Measurements from ENCODE around the gene BBS5.
"Not testable (repeated sequence)": the region's sequence is repeated elsewhere in the genome, so short reads cannot be mapped to it uniquely, and the experiment has no call there.

The BBS5 gene

DNA sequence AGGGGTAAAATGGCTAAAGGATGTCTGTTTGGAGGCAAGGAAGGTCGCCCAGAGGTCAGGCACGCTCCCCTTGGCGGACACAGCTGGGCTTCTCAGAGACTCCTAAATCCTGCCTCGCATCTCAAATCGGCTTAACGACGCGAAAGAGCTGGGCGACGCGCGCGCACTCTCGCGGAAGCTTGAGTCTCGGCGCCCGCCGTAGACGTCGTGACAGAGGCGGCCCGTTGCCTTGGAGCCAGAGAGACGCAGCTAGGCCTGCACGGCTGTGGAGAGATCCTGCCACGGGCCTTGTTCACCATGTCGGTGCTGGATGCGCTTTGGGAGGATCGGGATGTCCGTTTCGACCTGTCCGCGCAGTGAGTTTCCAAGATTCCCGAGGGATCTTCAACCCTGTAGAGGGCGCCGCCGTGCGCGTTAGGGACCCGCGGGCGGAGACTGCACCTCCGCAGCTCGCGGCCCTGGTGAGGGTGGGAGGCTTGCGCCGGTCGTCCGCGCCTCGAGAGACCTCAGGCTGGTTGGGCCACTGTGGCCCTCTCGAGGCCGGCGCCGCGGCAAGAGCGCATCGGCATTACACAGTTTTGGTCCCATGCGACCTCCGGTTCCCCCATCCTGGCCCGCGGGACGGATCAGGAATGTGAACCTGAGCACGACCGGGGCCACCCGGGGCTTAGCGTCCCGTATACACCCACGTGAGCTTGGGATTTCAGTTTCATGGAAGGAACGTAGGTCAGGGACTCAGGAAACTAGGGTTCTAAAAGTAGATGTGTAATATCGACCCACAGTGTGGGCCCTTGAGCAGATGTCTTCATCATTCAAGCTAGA lies at the start of gene BBS5:
Gene BBS5 (plus strand): TSS at position 238 of the 822 bp plus-strand sequence. CDS start 60 bp downstream, at position 298.
- H3K4me3 ChIP-seq (ENCODE audit: low read depth, low read length), result peak within 1 kb of the TSS; percentile 81
- peak; percentile 41 for DNase-seq (ENCODE audit: low read depth, low spot score)
- TF ChIP-seq, protein P1, sequence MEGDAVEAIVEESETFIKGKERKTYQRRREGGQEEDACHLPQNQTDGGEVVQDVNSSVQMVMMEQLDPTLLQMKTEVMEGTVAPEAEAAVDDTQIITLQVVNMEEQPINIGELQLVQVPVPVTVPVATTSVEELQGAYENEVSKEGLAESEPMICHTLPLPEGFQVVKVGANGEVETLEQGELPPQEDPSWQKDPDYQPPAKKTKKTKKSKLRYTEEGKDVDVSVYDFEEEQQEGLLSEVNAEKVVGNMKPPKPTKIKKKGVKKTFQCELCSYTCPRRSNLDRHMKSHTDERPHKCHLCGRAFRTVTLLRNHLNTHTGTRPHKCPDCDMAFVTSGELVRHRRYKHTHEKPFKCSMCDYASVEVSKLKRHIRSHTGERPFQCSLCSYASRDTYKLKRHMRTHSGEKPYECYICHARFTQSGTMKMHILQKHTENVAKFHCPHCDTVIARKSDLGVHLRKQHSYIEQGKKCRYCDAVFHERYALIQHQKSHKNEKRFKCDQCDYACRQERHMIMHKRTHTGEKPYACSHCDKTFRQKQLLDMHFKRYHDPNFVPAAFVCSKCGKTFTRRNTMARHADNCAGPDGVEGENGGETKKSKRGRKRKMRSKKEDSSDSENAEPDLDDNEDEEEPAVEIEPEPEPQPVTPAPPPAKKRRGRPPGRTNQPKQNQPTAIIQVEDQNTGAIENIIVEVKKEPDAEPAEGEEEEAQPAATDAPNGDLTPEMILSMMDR (IDR thresholded peaks at IDR 0.05; ENCODE audit: insufficient read depth, low read length, missing control alignments), result peak; percentile 47
- POLR2A ChIA-PET, result interaction anchor here (0.6 to 1.5 kb wide), 3 partner anchors 16 to 319 kb away, joined by 4 to 5 read pairs (median 4); partner anchors contain the start of gene SSB
- CTCF ChIA-PET, result interaction anchor here (0.7 to 3.4 kb wide), 12 partner anchors 9 to 354 kb away, joined by 3 to 20 read pairs (median 4); no protein-coding TSS in a partner anchor

DNA sequence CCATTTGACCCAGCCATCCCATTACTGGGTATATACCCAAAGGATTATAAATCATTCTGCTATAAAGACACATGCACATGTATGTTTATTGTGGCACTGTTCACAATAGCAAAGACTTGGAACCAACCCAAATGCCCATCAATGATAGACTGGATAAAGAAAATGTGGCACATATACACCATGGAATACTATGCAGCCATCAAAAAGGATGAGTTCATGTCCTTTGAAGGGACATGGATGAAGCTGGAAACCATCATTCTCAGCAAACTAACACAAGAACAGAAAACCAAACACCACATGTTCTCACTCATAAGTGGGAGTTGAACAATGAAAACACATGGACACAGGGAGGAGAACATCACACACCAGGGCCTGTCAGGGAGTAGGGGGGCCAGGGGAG lies 47.5 kb upstream of the BBS5 start:
- H3K4me3 ChIP-seq (ENCODE audit: low read depth, low read length); CTCF ChIA-PET; DNase-seq (ENCODE audit: low read depth, low spot score); POLR2A ChIA-PET: not testable (repeated sequence)

DNA sequence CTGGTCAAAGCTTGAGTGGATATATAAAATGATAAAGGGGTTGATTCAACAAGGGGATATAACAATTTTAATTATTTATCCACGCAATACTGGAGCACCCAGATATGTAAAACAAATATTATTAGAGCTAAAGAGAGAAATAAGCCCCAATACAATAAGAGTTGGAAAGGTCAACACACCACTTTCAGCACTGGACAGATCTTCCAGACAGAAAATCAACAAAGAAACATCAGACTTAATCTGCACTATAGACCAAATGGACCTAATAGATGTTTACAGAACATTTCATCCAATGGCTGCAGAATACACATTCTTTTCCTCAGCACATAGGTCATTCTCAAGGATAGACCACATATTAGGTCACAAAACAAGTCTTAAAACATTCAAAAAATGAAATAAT lies 45.1 kb upstream of the BBS5 start:
- POLR2A ChIA-PET; DNase-seq (ENCODE audit: low read depth, low spot score): not testable (repeated sequence)
- CTCF ChIA-PET, result interaction anchor here (1.2 kb wide), 1 partner anchor 18 kb away, joined by 3 read pairs; no protein-coding TSS in a partner anchor

DNA sequence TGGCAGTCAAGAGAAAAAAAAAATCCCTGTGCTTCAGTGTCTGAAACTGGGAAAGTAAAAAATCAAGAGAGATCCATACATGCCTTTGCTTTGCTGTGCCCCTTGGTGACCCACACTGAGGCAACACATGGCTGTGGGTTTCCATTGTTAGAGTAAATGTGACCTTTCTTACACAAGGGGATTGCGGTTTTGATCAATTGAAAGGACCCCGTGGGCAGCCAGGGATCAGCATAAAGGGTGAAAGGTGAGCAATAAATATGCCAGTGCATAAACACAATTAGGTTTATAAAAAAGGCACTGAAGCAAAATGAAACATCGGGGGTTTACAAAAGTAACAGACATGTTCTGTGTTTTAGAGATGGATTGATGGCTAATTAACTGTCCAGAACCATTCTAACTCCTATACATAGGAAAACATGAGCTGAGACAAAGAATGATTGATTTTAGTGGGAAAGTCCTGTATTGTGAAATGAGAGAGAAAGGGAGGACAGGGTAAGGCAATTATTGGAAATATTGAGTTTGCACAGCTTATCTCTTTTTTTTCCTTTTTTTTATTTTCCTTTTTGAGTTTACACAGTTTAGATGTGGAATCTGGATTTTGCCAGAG lies 40.7 kb upstream of the BBS5 start:
- ChIA-PET POLR2A (no interaction called here), CTCF (interaction anchor here (1.6 kb wide), 1 partner anchor 13 kb away, joined by 6 read pairs; no protein-coding TSS in a partner anchor)
- no peak overlapping the region for H3K4me3 ChIP-seq (ENCODE audit: low read depth, low read length)
- DNase-seq (ENCODE audit: low read depth, low spot score), result no peak
- TF ChIP-seq, protein P1 (IDR thresholded peaks at IDR 0.05; ENCODE audit: insufficient read depth, low read length, missing control alignments), result no peak

More for the DNA sequence above, 45.1 kb upstream of the BBS5 start:
- H3K4me3 ChIP-seq (ENCODE audit: low read depth, low read length), result not testable (repeated sequence)

DNA sequence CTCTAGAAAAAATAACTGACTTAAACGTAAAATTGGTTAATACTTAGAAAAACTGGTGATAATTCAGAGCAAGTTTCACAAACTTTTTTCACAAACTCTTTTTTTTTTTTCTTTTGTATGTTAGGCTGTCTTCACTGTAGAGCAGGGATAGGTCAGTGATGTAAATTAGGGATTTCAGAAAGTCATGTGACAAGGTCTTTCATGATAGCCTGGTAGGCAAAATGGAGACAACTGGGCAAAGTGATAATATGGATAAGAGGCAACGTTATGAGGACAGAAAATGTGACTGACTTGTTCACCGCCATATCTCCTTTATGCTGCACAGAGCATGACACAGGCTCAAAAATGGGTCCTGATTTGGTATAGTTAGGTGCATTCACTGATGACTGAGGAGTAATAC lies 39.4 kb upstream of the BBS5 start:
- CTCF ChIA-PET, result interaction anchor here (1.6 to 3.1 kb wide), 2 partner anchors 12 kb away, joined by 6 to 15 read pairs; no protein-coding TSS in a partner anchor
- H3K4me3 ChIP-seq (ENCODE audit: low read depth, low read length), result no peak overlapping the region
- DNase-seq (ENCODE audit: low read depth, low spot score), result no peak
- POLR2A ChIA-PET, result no interaction called here
- TF ChIP-seq, protein P1 (IDR thresholded peaks at IDR 0.05; ENCODE audit: insufficient read depth, low read length, missing control alignments), result no peak

DNA sequence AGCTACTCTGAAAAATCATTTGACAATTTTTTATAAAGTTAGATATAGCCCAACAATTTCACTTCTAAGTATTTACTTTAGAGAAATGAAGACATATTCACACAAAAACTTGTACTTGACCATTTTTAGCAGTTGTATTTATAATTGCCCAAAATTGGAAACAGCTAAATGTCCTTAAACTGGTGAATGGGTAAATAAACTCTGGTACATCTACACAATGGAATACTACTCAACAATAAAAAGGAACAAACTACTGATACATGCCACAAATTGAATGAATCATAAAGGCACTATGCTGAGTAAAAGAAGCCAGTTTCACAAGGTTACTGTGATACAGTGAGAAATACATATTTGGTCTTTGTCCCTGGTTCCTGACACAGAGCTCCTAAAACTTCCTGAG lies 32.8 kb upstream of the BBS5 start:
- TF ChIP-seq, protein P1 (IDR thresholded peaks at IDR 0.05; ENCODE audit: insufficient read depth, low read length, missing control alignments), result no peak
- no peak overlapping the region for H3K4me3 ChIP-seq (ENCODE audit: low read depth, low read length)
- ChIA-PET POLR2A (no interaction called here), CTCF (interaction anchor here (0.7 kb wide), 1 partner anchor 483 kb away, joined by 3 read pairs; no protein-coding TSS in a partner anchor)
- DNase-seq (ENCODE audit: low read depth, low spot score), result no peak

DNA sequence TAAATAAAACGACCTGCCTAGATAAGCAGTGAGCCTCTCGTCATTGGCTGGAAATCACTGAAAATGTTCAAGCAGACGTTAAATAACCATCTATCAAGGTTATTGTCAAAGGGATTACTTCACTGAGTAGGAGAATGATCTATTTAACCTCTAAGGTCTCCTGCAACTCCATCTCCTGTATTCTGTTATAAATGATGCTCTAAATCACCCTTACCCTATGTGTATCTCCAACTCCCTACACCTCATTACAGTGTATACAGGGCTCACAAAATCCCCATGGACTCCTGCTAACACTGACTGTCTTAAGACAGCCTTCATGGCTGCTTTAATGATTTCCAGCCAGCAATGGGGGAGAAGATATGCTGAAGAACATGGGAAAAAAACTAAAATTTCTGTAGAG lies 31.0 kb upstream of the BBS5 start:
- H3K4me3 ChIP-seq (ENCODE audit: low read depth, low read length), result no peak overlapping the region
- ChIA-PET CTCF (no interaction called here), POLR2A (no interaction called here)
- no peak for DNase-seq (ENCODE audit: low read depth, low spot score)
- TF ChIP-seq, protein P1 (IDR thresholded peaks at IDR 0.05; ENCODE audit: insufficient read depth, low read length, missing control alignments), result no peak

All from AG04449 (cell line).